HepG2 (cell line): Measurements from ENCODE around the gene UQCC5. TPM values are rescaled to one million over a fixed set of nuclear protein-coding genes. Genes with fewer than 3 reads are reported as not detected.

Experiments
- DPF2 ChIP-seq: sonication (generic); formaldehyde crosslinking; IDR thresholded peaks from 2 replicates; pipeline ENCODE4 v1.4.0; 2020; ENCODE audit warnings: mild to moderate bottlenecking, low read depth, missing genetic modification reagents, borderline replicate concordance
- ETV6 ChIP-seq: sonication (generic); formaldehyde crosslinking; conservative IDR thresholded peaks from 2 replicates; pipeline ENCODE4 v1.4.0; 2020; ENCODE audit warnings: missing genetic modification reagents
- GPN1 ChIP-seq: sonication (generic); formaldehyde crosslinking; IDR thresholded peaks from 2 replicates; pipeline ENCODE4 v1.5.1; 2020; ENCODE audit warnings: missing genetic modification reagents, borderline replicate concordance
- HDAC1 ChIP-seq: sonication (generic); formaldehyde crosslinking; IDR thresholded peaks from 2 replicates; pipeline ENCODE4 v1.5.1; 2020; ENCODE audit warnings: mild to moderate bottlenecking, missing genetic modification reagents
- HOXA5 ChIP-seq: sonication (generic); formaldehyde crosslinking; IDR thresholded peaks from 2 replicates; pipeline ENCODE4 v1.4.0; 2020; ENCODE audit warnings: missing genetic modification reagents
- MEF2D ChIP-seq: sonication (generic); formaldehyde crosslinking; IDR thresholded peaks from 2 replicates; pipeline ENCODE4 v1.5.1; 2020; ENCODE audit warnings: mild to moderate bottlenecking, missing genetic modification reagents
- PPARG ChIP-seq: conservative IDR thresholded peaks from 2 replicates; pipeline ENCODE4 v1.6.1; 2016; ENCODE audit warnings: missing biosample characterization, missing genetic modification reagents
- RAD51 ChIP-seq: fragments of 450-650 bp; IDR thresholded peaks from 2 replicates; pipeline ENCODE4 v1.6.1; 2016; ENCODE audit warnings: borderline replicate concordance
- RBFOX2 ChIP-seq: fragments of 200-400 bp; formaldehyde crosslinking; IDR thresholded peaks from 2 replicates; pipeline ENCODE4 v1.6.1; 2017; ENCODE audit warnings: low read depth, mild to moderate bottlenecking, low read length
- SRF ChIP-seq: IDR thresholded peaks from 2 replicates; pipeline ENCODE4 v1.6.1; 2011; ENCODE audit warnings: mild to moderate bottlenecking, low read depth, low read length, moderate library complexity
- ZNF138 ChIP-seq: sonication (generic); formaldehyde crosslinking; IDR thresholded peaks from 2 replicates; pipeline ENCODE4 v1.5.0; 2020; ENCODE audit warnings: mild to moderate bottlenecking, low read depth, missing genetic modification reagents
- ZNF296 ChIP-seq: sonication (generic); formaldehyde crosslinking; conservative IDR thresholded peaks from 2 replicates; pipeline ENCODE4 v1.5.0; 2020; ENCODE audit warnings: mild to moderate bottlenecking, missing genetic modification reagents
- ZNF510 ChIP-seq: sonication (generic); formaldehyde crosslinking; IDR thresholded peaks from 2 replicates; pipeline ENCODE4 v1.4.0; 2020; ENCODE audit warnings: low read depth, mild to moderate bottlenecking, missing genetic modification reagents
- ZNF569 ChIP-seq: sonication (generic); formaldehyde crosslinking; IDR thresholded peaks from 2 replicates; pipeline ENCODE4 v1.5.0; 2020; ENCODE audit warnings: mild to moderate bottlenecking, missing genetic modification reagents, moderate library complexity, borderline replicate concordance
- ZNF570 ChIP-seq: sonication (generic); formaldehyde crosslinking; IDR thresholded peaks from 2 replicates; pipeline ENCODE4 v1.4.0; 2020; ENCODE audit warnings: mild to moderate bottlenecking, missing genetic modification reagents, borderline replicate concordance
- ZNF737 ChIP-seq: sonication (generic); formaldehyde crosslinking; IDR thresholded peaks from 2 replicates; pipeline ENCODE4 v1.5.0; 2020; ENCODE audit warnings: missing genetic modification reagents, mild to moderate bottlenecking, borderline replicate concordance
- ZNF775 ChIP-seq: sonication (generic); formaldehyde crosslinking; IDR thresholded peaks from 2 replicates; pipeline ENCODE4 v1.4.0; 2020; ENCODE audit warnings: missing genetic modification reagents, mild to moderate bottlenecking, moderate library complexity, borderline replicate concordance
- ZSCAN21 ChIP-seq: sonication (generic); formaldehyde crosslinking; IDR thresholded peaks from 2 replicates; pipeline ENCODE4 v1.8.0; 2022; ENCODE audit warnings: mild to moderate bottlenecking, missing genetic modification reagents, moderate library complexity, borderline replicate concordance
- polyA plus RNA-seq, 8 experiments: library from polyadenylated mRNA; depleted of rRNA in 3 of 8; stranded (reverse) in 7 of 8; unstranded in 1 of 8; fragments of >200 nt; fragmentation: Illumina TruSeq in 4 of 8; extraction: Trizol in 4 of 8; gene quantifications; 2 replicates each; pipeline versions ENCODE4 v1.2.1 to v1.2.3, GENCODE V29; 2011 to 2016; ENCODE audit warnings: low read depth in 4 of 8, missing spikeins in 1 of 8, mixed read lengths in 1 of 8; ENCODE audit not compliant: insufficient read depth in 1 of 8
- total RNA-seq, 5 experiments: library from RNA; depleted of rRNA; stranded (reverse); fragments of >200 nt; fragmentation: Illumina TruSeq; extraction: Trizol; gene quantifications; 2 replicates each; pipeline ENCODE4 v1.2.3, GENCODE V29; 2016; ENCODE audit warnings: low read depth in 1 of 5
- TF ChIP-seq, protein P1 (sequence below): sonication (generic); formaldehyde crosslinking; IDR thresholded peaks from 2 replicates; pipeline ENCODE4 v1.4.0; 2020; ENCODE audit warnings: missing genetic modification reagents, mild to moderate bottlenecking, borderline replicate concordance
- TF ChIP-seq, protein P2 (sequence below): IDR thresholded peaks from 2 replicates; pipeline ENCODE4 v1.6.1; 2012; ENCODE audit warnings: inconsistent platforms
- TF ChIP-seq, protein P3 (sequence below): sonication (generic); formaldehyde crosslinking; IDR thresholded peaks from 2 replicates; pipeline ENCODE4 v1.9.0; 2022; ENCODE audit warnings: missing genetic modification reagents, mild to moderate bottlenecking, borderline replicate concordance
- TF ChIP-seq, protein P4 (sequence below): sonication (generic); formaldehyde crosslinking; IDR thresholded peaks from 2 replicates; pipeline ENCODE4 v1.8.1; 2023; ENCODE audit warnings: mild to moderate bottlenecking, missing genetic modification reagents

The UQCC5 gene
- total and polyA plus RNA-seq, 2 of the 13 experiments (the other 11 are each of a cell fraction or from before 2014, with no cell fraction given) = 15.4 to 29.5 TPM

DNA sequence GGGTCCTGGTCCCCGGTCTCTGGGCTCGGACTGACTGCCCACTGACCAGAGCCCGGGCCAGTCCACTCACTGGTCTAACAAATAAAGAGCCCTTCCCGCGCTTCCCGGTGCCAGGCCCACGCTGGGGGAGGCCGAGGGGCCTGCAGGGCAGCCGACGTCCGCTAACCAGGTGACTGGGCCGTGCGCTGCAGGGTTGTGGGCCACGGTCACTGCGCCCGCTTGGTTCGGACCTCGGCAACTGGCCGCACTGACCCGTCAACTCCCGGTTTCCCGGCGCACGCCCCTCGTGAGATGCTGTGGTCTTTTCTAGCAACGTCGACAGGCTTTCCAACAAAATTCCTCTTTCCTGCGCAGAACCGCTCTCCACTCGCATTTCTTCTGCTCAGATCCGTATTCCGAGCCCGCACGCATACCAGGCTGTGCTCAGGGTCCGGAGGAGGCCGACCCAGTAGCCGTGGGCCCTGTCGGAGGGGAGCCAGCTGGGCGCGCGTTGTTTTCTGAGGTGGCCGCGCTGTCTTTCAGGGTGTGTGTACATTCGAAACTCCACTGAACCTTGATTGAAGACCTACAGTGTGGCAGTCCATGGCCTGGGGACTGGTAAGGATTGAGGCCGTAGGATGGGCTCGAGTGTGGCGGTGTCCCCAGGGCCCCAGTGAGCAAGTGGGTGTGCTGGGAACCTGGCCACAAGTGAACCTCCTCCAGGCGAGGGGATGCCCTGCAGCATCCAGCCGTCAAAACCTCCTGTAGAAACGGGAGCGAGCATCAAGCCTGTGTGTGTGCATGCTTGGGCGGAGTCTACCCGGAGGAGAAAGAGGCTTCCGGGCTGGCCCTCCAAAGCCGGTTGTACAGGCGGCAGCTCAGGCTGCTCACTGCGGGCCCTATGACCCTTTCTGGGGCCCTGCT, 1.9 kb upstream of the UQCC5 start (continued):
- TF ChIP-seq, protein P1, sequence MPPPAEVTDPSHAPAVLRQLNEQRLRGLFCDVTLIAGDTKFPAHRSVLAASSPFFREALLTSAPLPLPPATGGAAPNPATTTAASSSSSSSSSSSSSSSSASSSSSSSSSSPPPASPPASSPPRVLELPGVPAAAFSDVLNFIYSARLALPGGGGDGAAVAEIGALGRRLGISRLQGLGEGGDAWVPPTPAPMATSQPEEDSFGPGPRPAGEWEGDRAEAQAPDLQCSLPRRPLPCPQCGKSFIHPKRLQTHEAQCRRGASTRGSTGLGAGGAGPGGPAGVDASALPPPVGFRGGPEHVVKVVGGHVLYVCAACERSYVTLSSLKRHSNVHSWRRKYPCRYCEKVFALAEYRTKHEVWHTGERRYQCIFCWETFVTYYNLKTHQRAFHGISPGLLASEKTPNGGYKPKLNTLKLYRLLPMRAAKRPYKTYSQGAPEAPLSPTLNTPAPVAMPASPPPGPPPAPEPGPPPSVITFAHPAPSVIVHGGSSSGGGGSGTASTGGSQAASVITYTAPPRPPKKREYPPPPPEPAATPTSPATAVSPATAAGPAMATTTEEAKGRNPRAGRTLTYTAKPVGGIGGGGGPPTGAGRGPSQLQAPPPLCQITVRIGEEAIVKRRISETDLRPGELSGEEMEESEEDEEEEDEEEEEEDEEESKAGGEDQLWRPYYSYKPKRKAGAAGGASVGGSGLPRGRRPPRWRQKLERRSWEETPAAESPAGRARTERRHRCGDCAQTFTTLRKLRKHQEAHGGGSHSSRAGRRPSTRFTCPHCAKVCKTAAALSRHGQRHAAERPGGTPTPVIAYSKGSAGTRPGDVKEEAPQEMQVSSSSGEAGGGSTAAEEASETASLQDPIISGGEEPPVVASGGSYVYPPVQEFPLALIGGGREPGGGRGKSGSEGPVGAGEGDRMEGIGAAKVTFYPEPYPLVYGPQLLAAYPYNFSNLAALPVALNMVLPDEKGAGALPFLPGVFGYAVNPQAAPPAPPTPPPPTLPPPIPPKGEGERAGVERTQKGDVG (CRISPR knock-in tag) = no peak
- TF ChIP-seq MEF2D (CRISPR knock-in tag) (0 out of 2 replicates have a peak, but pooled peaks have one; percentile 41), SRF (no peak), ZNF570 (CRISPR knock-in tag) (no peak), ZNF737 (peak; percentile 67), HDAC1 (peak; percentile 71; the same call in 1 of the 2 replicates), ZNF569 (CRISPR knock-in tag) (0 out of 2 replicates have a peak, but pooled peaks have one; percentile 53), ZNF510 (0 out of 2 replicates have a peak, but pooled peaks have one; percentile 40), ZNF775 (CRISPR knock-in tag) (no peak), ETV6 (CRISPR knock-in tag) (no peak), DPF2 (CRISPR knock-in tag) (no peak), RBFOX2 (peak; percentile 82), GPN1 (CRISPR knock-in tag) (no peak), PPARG (CRISPR knock-in tag) (no peak), ZNF138 (CRISPR knock-in tag) (no peak), ZSCAN21 (0 out of 2 replicates have a peak, but pooled peaks have one; percentile 17), HOXA5 (CRISPR knock-in tag) (0 out of 2 replicates have a peak, but pooled peaks have one; percentile 42), ZNF296 (CRISPR knock-in tag) (peak; percentile 36; the same call in 1 of the 2 replicates), RAD51 (no peak)
- TF ChIP-seq, protein P2, sequence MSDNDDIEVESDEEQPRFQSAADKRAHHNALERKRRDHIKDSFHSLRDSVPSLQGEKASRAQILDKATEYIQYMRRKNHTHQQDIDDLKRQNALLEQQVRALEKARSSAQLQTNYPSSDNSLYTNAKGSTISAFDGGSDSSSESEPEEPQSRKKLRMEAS = peak; percentile 12; the same call in 1 of the 2 replicates
- TF ChIP-seq, protein P3, sequence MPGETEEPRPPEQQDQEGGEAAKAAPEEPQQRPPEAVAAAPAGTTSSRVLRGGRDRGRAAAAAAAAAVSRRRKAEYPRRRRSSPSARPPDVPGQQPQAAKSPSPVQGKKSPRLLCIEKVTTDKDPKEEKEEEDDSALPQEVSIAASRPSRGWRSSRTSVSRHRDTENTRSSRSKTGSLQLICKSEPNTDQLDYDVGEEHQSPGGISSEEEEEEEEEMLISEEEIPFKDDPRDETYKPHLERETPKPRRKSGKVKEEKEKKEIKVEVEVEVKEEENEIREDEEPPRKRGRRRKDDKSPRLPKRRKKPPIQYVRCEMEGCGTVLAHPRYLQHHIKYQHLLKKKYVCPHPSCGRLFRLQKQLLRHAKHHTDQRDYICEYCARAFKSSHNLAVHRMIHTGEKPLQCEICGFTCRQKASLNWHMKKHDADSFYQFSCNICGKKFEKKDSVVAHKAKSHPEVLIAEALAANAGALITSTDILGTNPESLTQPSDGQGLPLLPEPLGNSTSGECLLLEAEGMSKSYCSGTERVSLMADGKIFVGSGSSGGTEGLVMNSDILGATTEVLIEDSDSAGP (CRISPR knock-in tag) = peak; percentile 79; the same call in 1 of the 2 replicates
- TF ChIP-seq, protein P4, sequence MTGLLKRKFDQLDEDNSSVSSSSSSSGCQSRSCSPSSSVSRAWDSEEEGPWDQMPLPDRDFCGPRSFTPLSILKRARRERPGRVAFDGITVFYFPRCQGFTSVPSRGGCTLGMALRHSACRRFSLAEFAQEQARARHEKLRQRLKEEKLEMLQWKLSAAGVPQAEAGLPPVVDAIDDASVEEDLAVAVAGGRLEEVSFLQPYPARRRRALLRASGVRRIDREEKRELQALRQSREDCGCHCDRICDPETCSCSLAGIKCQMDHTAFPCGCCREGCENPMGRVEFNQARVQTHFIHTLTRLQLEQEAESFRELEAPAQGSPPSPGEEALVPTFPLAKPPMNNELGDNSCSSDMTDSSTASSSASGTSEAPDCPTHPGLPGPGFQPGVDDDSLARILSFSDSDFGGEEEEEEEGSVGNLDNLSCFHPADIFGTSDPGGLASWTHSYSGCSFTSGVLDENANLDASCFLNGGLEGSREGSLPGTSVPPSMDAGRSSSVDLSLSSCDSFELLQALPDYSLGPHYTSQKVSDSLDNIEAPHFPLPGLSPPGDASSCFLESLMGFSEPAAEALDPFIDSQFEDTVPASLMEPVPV = peak; percentile 55; the same call in 1 of the 2 replicates
